Measurements from ENCODE around the gene PRAME.

GRCh38 chr22:22552630-22553029 lies 6.4 kb downstream of the PRAME start:
- TF ChIP-seq CTCF (IDR thresholded peaks at IDR 0.05), result no peak
- no peak for TF ChIP-seq POLR2A (IDR thresholded peaks at IDR 0.05)
- no peak for TF ChIP-seq POLR2AphosphoS5 (IDR thresholded peaks at IDR 0.05)

Measured in gastroesophageal sphincter (tissue), 3 donors.